GM18520 (cell line): ENCODE data around the gene IL4.

Experiments
- ATAC-seq: cut with Tn5 transposase; IDR thresholded peaks from one replicate; pipeline ENCODE4 v1.9.1; 2021; ENCODE audit not compliant: unreplicated experiment

Gene IL4

DNA sequence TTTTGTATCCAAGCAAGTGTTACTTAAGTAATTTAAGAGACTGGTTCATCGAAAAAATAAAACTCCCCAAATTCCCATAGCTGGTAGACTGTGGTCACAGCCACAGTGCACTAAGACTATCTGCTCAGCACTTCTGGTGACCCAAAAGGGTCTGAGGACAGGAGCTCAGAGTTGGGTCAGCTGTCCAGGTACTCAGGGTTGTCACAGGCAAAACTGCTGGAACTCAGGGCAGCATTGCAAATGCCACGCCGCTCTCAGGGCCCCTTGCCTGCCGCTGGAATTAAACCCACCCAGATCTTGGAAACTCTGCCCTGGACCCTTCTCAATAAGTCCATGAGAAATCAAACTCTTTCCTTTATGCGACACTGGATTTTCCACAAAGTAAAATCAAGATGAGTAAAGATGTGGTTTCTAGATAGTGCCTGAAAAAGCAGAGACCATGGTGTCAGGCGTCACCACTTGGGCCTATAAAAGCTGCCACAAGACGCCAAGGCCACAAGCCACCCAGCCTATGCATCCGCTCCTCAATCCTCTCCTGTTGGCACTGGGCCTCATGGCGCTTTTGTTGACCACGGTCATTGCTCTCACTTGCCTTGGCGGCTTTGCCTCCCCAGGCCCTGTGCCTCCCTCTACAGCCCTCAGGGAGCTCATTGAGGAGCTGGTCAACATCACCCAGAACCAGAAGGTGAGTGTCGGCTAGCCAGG, 16.0 kb upstream of the IL4 start, which contains the start of gene IL13:
IL13 (plus strand) TSS at position 498 of the 705 bp plus-strand sequence; CDS start at position 512, 14 bp downstream.
- no peak for ATAC-seq

DNA sequence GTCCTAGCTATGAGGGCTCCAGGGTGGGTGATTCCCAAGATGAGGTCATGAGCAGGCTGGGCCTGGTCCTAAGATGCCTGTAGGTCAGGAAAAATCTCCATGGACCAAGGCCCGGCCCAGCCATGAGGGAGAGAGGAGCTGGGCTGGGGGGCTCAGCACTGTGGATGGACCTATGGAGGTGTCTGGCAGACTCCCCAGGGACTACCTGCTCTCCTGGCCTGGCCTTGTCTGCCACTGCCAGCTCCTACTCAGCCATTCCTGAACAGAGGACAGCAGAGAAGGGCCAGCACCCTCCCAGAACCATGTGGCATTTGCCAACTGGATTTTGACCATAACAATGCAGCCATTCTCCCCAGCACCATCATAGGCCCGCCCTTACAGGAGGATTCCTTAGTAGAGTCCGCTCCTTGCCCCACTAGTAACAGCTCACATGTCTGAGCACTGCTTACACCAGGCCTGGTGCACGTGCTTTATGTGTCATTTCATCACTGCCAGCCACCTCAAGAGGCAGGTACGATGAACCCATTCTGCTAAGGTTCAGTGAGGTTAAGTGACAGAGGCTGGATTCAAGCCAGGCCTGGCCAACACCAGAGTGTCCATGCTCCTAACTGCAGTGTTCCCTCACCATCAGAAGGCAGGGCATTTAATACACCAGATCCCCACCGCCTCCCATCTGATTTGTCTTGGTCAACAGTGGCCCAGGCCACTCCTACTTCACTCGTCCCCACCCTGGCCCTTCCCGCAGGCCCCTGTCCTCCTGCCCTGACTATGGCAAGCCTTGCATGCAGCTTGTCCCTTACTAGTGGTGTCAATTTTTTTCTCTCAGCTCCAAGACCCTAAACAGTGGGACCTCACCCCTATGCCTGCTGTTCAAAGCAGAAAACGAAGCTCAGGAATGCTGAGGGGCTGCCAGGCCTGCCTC, 15.1 kb upstream of the IL4 start:
- no peak for ATAC-seq

DNA sequence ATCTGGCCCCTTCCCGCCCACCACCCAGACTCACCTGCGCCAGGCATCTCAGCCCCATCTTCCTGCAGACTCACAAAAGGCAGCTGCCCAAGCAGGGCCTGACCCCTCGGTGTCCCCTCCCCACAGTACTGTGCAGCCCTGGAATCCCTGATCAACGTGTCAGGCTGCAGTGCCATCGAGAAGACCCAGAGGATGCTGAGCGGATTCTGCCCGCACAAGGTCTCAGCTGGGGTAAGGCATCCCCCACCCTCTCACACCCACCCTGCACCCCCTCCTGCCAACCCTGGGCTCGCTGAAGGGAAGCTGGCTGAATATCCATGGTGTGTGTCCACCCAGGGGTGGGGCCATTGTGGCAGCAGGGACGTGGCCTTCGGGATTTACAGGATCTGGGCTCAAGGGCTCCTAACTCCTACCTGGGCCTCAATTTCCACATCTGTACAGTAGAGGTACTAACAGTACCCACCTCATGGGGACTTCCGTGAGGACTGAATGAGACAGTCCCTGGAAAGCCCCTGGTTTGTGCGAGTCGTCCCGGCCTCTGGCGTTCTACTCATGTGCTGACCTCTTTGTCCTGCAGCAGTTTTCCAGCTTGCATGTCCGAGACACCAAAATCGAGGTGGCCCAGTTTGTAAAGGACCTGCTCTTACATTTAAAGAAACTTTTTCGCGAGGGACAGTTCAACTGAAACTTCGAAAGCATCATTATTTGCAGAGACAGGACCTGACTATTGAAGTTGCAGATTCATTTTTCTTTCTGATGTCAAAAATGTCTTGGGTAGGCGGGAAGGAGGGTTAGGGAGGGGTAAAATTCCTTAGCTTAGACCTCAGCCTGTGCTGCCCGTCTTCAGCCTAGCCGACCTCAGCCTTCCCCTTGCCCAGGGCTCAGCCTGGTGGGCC, 13.9 kb upstream of the IL4 start:
- ATAC-seq: no peak

DNA sequence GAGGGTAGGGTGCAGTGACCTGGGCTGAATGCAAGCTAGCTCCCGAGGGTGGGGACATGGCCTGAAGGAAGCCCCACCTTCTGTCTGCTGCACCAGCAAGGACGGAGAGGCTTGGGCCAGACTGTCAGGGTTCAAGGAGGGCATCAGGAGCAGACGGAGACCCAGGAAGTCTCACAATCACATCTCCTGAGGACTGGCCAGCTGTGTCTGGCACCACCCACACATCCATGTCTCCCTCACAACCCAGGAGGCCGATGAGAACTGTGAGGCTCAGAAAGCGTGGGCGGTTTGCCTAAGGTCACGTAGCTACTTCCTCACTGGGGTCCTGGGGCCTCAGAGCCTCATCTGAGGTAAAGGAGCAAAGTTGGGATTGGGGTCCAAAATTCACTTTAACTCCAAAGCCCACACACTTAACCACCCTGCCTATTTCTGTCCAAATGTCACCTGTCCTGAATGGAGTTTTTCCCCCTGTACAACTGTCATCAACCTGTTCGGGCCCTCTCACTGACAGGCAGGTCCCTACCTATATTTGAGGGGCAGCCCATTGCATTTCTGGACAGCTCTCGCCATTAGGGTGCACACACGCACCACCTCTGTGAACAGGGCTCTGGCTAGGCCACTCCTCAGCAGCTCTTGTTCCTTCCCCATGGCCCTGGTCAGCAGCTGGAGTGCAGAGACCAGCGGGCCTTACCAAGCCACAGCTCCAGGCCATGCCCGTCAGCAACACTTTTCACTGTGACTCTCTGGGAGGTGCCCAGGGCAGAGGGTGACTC, 12.4 kb upstream of the IL4 start:
- no peak for ATAC-seq

DNA sequence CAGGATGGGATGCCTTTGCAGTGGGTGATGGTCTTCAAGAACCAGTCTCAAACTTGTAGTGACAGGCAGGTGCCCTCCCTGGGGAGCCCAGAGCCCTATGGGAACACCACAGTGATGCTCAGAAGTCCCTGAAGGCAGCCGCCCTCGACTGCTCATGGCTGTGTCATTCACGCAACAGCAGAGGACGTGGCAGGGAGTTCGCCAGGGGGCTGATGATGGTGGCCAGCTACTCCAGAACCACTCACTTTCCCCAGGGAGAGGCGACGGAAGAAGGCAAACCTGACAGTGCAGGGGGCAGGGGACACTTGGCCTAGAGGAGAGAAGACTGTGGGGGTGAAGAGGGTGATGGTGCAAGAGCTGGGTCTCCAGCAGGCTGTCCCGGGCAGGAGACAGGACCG, 11.8 kb upstream of the IL4 start:
- ATAC-seq: no peak

DNA sequence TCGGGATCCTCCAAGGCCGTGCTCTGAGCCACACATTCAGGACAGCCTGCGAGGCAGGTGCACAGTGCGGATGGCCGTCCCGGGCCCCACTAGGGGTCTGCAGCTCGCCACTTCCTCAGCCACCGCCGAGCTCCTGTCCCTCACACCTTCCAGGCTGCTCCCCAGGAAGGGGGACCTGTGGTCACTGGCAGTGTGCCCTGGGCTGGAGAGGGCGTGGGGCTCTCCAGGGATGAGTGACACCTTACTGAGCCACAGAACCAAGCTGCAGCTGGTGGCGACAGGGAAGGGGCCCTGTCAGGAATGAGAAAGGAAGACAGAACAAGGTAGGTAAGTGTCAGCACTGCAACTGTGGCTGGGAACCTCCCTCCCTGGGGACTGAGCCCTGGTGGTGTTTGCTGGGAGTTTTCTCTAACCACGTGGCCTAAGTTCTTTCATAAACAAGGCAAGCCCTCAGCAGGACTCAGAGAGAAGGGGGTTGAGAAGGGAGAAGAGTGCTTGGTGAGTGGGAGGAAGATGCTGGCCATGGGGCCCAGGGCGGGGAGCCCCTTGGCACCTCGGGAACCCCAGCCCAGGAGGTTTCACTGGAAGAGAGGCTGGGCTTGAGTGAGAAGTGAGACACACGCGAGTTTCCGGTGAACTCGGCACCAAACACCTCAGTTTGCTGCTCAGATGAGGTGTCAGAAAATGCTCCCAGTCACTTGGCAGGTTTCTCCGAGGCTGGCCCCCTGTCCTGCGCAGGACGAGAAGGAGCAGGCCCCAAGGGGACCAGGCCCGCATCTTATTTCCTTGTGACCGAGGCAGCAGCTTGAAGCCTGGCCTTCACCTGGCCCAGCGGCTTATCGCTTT, 10.6 kb upstream of the IL4 start:
- peak; percentile 50 for ATAC-seq

DNA sequence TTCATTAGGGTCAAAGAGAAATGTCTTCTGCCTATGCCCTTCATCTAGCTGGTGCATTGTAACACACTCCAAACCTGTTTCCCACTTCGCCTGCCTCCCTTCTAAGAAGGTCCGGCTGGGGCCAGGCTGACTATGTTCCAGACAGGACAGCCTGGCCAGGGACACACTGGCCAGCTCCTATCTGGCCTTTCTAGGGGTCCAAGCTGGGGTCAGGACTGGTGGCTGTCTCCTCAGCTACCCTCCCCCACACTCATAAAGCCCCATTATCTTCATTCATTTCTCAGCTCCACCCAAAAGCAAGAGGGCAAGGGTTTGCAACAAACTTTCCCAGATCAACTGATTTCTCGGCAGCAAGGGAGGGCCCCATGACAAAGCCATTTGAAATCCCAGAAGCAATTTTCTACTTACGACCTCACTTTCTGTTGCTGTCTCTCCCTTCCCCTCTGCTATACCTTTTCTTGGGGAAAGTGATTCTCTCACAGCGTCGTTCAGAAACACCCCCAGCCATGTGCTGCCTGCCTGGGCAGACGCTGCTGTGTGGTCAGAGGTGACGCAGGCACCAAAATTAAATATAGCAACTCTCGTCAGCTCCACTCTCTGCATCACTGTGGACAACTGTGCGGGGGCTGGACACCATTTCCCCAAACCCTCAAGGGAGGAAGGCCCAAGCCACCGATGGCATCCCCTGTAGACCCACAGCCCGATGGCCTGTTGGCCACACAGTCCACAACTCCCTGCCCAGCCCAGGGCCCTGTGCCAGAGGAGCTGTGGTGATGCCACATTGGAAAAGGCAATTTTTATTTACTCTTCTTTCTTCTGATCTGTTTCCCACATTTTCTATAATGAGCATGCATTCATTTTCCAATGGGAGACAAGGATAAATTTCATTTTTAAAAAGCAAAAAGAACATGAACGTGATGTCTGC, 9.8 kb upstream of the IL4 start:
- ATAC-seq: peak; percentile 57

DNA sequence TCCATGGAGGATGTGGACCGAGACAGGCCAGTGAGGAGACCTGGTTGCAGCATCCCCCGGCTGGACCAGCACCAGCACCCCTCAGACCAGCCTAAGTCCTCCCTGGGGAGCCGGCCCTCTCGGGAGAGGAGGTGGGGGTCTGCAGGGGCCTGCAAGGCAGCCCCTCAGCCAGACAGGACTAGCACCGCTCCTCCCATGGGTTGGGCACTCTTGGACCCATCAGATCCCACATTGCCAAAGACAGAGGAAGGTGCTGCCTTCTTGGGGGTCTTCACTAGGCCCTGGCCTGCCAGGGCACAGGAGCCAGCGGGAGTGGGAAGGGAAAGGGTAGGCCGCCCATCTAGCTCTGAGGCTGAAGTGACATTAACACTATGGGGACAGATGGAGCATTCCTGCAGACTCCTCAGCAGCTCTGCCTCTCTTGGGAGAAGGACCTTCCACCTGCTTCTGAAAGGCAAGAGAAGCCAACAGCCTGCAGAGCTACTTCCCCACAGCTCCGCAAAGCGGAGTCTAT, 9.0 kb upstream of the IL4 start:
- ATAC-seq: no peak

DNA sequence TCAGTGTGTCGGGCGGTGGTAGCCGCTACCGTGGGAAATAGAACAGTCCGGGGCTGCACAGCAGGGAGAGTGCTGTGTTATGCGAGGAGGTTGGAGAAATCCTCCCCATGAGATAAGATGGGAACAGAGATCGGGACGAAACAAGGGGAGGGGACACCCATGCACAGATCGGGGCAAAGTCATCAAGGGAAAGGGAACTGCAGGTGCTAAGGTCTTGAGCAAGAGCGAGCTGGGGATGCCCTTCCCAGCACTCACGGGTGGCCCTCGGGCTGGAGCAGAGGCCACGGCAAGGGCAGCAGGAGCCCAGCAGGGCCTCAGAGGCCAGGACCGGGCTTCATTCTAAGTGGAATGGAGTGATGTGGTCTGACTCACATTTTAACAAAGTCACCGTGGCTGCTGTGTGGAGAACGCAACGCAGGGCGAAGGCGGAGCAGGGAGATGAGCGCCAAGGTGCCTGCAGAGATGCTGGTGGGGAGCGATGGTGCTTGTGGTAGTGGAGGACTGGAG, 8.2 kb upstream of the IL4 start:
- no peak for ATAC-seq

DNA sequence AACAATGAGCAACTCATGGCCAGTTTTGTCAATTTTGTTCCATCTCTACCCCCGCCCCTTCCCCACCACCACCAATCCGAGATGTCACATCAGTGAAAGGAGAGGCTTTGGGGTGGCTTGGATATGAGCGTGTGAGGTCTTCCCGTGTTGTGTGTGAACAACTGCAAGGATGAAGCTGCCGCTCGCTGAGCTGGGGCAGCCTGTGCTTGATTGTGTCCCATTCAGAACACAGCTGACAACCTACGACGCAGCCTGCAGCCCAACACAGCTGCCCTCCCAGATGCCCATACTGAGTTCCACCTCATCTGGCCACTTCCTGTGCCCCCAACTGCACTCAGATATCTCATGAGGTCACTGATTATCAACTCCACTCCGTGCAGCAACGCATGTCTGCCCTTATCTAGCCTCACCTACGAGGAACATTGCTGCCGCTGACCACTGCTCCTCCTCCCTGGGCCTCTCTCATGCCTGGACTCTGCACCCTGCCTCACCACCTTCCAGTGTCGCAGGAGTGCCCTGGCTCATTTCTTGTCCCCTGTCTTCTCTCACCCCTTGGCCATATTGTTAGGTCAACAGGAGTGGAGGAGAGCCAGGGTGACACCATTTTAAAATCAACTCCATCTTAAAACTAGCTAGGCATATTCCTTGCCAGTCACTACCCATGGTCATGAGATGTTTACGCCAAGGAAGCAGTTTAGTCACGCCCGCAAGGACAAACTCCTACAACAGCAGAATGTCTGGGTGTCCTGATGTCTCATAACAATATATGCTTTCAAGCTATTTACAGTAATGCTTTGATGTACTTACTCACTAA, 7.3 kb upstream of the IL4 start:
- ATAC-seq: no peak

DNA sequence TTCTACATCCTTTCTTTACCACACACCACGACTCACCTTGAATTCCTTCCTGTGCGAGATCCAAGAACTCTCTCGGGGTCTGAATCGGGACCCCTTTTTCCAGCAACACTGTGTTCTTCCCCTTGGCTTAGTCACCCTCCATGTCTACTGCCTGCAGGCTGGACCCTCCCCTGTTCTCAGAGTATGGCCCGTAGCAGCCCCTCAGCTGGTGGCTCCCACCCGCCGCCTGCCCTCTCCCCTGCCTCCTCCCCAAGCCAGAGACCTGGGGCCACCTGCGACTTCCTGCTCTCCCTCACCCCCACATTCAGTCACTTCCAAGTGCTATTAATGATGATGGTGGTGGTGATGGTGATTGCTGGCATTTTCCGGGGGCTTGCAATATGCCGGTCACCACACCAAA, 6.5 kb upstream of the IL4 start:
- ATAC-seq: no peak

DNA sequence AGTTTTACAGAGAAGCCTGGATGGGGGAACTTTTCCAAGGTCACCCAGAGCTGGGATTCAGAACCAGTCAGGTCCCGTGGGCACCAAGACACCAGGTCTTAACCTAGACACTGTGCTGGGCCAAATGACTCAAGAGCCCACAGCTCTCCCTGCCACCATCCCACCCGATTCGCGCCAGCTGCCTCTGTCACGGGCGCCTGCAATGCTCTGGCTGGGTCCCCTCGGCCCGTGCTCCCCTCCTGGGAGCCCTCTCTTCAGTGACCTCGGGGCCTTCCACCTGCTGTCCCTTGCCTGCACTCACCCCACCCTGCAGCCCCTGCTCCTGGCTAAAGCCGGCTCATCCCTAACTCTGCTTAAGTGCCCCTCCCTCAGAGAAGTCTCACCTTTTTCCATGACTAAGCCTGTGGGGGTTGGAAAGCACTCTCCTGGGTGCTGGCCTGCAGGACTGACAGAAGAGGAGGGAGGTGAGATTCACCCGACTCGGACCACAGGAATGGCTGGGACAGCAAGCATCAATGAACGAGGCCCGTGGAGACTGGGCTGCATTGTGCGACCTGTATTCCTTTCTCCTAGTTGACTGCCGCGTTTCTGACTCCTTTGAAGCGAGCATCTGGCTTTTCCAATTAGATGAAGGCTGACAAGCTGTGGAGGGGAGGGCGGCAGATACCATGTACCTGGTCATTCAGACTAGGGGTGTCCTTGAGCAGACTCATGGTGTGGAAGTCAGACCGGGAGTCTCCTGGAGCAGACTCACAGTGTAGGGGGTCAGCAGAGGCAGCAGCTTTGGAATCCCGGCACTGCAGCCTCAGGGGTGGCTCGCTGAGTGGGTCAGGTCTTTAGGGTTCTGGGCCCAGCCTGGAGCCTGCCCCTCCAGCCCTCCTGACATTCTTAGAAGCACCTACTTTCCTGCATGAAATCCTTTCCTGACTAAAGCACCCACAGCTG, 5.8 kb upstream of the IL4 start:
- ATAC-seq: no peak

DNA sequence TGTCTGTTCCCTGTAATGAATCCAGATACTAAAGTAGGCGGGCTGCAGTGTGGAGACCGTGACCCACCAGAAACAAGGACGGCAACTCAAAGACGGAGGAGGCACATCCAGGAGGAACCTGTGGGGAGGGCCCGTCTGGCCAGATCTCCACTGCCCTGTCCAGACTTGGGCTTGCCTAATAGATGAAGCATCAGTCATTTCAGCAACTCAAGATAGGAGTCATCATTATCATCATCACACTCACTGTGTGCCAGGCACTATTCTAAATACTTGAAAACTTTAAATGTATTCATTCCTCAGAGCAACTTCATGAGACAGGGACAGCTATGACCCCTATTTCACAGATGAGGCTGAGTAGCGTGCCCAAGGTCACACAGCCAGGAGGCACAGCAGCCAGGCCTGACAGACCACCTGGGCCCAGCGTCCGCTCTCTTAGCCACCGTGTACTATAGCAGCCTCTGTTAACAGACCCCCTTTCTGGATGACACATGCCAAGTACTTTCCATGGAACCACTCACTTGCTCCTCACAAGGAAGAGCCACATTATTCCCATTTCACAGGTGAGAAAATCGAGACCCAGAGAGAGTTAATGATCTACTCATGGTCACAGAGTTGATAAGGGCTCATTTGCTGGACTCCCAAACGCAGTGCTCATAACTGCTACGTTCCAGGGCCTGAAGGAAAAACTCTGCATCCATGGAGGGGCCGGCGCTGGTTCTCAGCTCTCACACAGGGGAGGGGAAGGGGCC, 4.9 kb upstream of the IL4 start:
- no peak for ATAC-seq

DNA sequence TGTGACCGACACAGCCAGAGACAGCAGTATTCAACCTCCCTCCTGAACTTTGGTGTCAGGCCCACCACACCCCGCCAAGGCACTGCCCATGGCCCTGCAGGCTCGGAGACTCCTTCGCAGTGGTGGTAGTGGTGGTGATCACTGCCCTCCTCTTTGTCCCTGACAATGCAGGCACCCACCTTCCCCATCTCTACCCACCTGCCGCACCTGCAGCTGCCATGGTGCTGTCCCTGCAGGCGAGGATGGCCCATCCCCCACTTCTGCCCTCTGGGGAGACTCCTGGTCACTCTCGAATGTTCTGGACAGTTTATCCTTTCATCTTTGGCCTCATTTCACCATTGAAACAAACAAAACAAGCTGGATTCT, 4.4 kb upstream of the IL4 start:
- no peak for ATAC-seq
